ENCODE results near the gene ART5.
"Not testable (repeated sequence)": the region's sequence is repeated elsewhere in the genome, so short reads cannot be mapped to it uniquely, and the experiment has no call there.

- TF ChIP-seq CTCF, POLR2A, POLR2AphosphoS5, EP300 (IDR thresholded peaks at IDR 0.05): not testable (repeated sequence)
These were observed 7.1 kb upstream of the ART5 start for GRCh38 chr11:3648843-3649242.

All from upper lobe of left lung (tissue), 4 donors.